HG03378 (cell line): Measurements from ENCODE around the gene IQSEC1.

Source experiments
- ATAC-seq: cut with Tn5 transposase; IDR thresholded peaks from one replicate; pipeline ENCODE4 v1.9.1; 2021; ENCODE audit warnings: mild to moderate bottlenecking, moderate library complexity; ENCODE audit not compliant: unreplicated experiment

The IQSEC1 gene

DNA sequence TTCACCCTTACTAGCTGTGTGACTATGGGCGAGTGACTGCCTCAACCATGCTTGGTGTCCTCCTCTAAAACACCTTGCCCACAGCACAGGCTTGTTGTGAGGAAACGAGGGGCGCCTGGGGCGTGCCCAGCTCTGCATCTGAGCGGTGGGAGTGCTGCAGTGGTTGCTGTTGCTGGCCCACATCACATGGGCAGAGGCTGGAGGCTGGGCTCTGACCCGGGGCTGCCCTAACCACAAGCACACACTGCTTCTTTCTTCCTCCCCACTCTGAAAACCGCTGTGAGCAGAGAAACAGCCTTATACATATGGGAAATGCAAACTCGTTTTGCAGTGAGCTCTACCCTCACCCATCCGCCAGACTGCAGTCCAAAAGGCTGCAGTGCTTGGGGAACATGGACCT lies 157.1 kb downstream of the IQSEC1 start:
- peak; percentile 50 for ATAC-seq

- no peak for ATAC-seq
Observed at GRCh38 chr3:12914088-12914487, 159.1 kb downstream of the IQSEC1 start.

DNA sequence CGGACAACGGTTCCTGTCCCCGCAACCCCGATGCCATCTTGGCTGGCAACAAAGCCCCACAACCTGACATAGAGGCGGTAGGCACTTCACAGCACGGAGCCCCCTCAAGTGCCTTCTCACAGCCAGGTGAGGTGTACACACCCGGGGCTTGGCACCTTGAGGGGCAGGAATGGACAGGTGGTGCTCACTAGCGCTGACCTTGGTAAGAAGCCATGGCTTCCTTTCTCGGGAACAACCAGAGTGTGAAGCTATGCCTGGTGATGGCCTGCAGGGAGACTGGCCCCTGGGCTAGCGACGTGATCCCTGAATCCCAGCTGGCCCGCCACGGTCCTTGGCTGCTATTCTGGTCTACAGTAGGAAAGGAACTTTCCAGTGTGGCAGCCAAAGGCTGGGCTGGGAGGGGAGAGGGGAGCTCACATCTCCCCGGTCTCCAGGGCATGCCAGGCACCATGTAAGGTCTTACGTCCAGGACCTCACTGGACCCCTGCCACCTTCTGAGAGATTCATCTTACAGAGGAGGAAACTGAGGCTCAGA lies 161.3 kb downstream of the IQSEC1 start:
- ATAC-seq: no peak

DNA sequence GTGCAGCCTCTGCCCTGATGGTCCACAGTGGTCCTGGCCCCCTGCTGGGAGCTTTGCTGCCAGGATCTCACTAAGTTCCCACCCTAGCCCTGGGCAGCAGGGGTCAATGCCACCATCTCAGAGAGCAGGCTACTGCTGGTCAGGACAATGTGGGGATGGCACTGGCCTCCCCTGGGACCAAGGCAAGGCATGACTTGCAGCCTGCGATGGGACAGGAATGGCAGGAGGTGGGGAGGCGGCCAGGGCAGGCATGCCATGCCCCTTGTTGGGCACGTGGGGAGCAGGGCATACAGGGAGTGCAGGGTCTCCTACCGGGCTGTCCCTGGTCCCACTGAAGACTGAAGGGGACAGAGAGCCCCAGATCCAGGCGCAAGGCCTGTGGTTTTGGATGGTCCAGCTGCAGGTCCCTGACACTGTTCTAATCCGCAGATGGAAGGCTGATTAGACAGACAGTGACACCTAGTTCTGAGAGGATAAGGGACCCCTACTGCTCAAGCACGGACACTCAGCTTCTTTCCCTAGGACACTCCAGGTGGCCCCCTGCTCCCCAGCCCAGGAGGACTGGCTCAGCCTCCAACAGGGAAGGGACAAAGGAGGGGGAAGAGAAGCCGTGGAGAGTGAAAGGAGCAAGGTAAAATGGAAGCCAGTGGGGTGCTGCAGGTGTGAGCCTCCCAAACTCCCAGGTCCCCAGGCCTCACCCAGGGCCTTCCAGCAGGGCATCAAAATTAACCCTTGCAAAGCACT lies 162.7 kb downstream of the IQSEC1 start:
- no peak for ATAC-seq

- ATAC-seq: no peak
Observed at GRCh38 chr3:12909710-12910109, 163.5 kb downstream of the IQSEC1 start.

GRCh38 chr3:12908859-12909258 lies 164.4 kb downstream of the IQSEC1 start:
- ATAC-seq: no peak

DNA sequence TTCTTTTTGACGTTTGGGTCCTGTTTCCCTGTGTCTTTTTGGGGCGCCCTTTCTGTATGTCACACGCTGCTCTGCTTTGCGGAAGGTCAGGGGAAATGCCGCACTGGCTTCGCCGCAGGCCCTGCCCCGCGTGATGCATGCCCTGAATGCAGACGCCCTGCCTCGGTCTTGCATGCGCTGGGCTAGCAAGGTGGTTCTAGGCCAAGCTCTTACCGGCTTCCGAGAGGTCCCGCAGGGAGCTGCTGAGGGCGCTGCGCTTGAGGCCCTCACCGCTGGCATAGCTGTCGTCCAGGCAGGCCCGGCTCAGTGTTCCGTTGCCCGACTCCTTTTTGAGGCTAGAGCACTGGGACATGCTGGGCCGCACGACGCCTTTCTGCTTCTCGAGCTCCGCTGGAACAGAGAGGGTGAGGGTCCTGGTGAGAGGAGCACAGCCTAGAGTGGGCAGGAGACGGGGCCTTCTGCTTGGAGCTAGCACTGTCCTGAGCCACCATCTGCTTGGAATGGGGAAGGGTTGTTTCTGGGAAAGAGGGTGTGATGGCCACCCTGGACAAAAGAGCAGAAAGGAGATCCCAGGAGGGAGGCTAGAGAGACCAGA lies 165.0 kb downstream of the IQSEC1 start:
- ATAC-seq: no peak

DNA sequence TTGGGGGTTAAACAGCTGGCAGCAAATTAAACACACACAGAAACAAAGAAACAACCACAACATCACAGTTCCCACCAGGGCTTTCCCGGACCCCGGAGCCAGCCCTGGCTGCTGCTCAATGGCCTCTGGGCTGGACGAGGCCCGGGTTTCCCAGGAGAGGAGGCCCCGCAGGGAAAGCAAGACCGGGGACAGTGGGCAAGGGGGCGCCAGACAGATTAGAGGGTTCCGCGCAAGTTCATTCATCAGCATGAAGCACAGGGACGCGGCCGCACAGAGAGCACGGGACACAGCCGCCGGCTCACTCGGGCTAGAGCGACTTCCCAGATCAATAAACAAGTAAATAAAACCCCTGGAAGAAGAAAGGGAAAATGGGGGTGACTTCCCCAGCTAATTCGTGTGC lies 165.5 kb downstream of the IQSEC1 start:
- ATAC-seq: no peak

DNA sequence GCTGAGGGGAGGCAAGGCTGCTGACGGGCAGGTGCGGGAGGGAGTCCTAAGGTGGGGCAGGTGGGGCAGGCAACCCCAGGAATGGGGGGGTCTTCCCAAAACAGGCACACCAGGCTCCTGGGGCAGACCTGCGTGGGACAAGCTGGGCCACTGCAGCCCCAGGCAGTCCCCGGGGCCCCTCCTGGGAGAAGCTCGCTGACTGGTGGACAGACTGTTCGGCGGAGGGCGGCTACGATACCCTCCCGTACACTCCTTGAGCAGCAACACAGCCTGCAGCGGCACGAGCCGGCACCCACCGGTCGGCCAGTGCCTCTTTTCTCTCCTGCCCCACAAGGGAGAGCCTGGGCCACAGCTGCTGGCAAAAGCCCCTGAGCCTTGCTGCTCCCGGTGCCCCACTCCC lies 165.9 kb downstream of the IQSEC1 start:
- ATAC-seq: no peak

- no peak for ATAC-seq
Observed at GRCh38 chr3:12906916-12907290, 166.3 kb downstream of the IQSEC1 start.

DNA sequence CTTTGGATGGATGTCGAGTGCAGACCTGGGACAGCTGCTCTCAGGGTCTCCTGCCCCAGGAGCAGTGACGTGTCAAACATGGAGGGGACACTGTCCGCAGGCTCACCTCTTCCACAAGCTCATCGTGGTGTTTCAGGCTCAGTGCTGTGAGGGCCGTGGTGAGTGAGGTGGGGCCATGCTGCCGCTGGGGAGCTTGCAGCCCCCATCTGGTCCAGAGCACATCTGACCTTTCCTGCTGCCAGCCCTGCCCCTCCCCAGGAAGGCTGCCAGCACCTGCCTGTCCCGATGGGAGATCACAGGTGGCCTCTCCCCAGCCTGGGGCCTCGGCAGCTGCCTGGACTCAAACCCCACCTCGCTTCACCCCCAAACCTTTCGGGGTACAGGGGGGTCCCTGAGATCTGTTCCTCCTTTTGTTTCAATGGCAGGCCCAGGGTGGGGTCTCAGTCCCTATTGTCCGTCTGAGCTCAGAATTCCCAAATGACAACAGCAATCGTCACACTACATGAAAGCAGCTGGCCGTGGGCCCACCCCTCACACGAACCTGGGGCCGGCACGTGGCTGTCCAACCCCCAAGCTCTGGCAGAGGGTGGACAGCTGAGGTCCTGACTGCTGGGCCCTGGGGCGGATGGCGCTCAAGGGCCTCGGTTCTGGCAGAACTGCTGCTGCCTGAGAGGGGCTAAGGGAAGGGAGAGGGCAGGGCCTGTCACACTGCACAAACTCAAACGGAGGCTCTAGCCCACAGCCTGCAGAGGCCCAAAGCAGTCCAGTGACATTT lies 166.9 kb downstream of the IQSEC1 start:
- ATAC-seq: no peak

GRCh38 chr3:12905316-12906071 lies 167.7 kb downstream of the IQSEC1 start:
- no peak for ATAC-seq

GRCh38 chr3:12904951-12905315 lies 168.3 kb downstream of the IQSEC1 start:
- ATAC-seq: no peak

GRCh38 chr3:12903881-12904280 lies 169.3 kb downstream of the IQSEC1 start:
- no peak for ATAC-seq

GRCh38 chr3:12903000-12903800 lies 170.0 kb downstream of the IQSEC1 start:
- no peak for ATAC-seq

DNA sequence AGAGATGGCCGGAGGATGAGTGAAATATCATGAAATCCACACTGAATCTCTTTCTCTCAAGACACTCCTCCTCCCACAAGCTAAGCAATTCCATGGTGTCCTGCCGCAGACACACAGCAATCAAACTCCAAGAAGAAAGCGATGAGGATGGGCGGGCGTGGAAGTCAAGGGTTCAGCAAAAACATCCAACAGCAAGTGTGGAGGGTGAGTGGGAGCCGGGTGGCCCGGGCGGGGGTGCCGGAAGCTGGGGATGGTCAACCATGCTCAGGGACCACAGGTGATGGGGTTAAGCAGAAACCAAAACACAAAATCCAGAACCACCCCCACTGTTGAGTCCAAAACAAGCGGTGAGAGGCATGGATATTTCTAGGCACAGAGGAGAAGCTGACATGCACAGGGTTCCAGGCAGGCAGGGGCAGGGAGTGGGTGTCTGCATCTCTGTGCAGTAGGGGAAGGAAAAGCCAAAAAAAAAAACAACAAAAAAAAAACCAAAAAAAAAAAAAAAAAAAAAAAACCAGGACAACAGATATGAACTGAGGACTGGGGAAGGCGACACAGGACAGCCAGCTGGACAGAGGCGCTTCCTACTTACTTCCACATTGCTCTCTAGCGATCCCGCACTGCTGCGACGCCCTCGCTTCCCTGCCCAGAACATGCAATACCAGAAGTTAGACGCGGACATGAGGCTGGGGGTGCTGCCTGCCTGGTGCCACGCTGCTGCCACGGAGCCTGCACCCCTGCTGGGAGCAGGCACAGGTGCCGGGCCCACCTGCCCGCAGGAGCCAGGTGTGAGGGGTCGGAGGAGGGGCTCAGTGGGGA lies 170.8 kb downstream of the IQSEC1 start:
- no peak for ATAC-seq

- ATAC-seq: no peak
Observed at GRCh38 chr3:12901623-12902045, 171.6 kb downstream of the IQSEC1 start.

- ATAC-seq: no peak
Observed at GRCh38 chr3:12900885-12901411, 172.3 kb downstream of the IQSEC1 start.
